Measurements from ENCODE around the gene ABCA7. TPM values are rescaled to one million over a fixed set of nuclear protein-coding genes. Genes with fewer than 3 reads are reported as not detected.

The ABCA7 gene
- total and polyA plus RNA-seq, 2 of the 13 experiments (the other 11 are each of a cell fraction or from before 2014, with no cell fraction given): 4.4 to 32.4 TPM

DNA sequence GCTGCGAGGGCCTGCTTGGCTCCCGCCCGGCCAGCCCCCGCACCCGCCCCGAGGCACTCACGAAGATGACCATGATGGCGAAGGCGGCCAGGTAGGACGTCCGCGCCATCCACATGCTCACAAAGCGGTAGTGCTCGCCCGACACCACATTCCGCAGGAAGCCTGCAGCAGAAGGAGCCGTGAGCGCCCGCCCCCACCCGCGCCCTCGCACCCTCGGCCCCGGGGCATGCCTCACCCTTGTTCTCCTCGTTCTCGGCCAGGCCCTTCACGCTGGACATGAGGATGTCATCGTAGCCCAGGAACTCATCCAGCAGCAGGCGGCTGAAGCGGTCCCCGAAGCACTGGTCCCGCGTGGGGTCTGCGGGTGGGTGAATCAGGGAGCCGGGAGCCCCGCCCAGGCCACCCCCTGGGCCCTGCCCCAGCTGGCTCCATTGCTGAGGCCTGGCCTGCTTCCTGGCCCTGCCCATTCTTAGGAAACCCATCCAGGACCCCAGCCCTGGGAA, 28.0 kb upstream of the ABCA7 start:
- intact Hi-C loops (cut with micrococcal nuclease; ENCODE audit: unreplicated experiment) (no loop called here), in situ Hi-C loops (cut with HindIII; ENCODE audit: extremely low pct_ligation_motif_present, low pct_unique_long_range_greater_than_20kb) (no loop called here)
- DNase-seq (ENCODE audit: low spot score) (no peak), ATAC-seq (no peak), FAIRE-seq (no peak)
- no peak overlapping the region for H2AFZ ChIP-seq (ENCODE audit: low read length)
- 97% methylated on average over 22 of the region's 36 CpGs for WGBS (ENCODE audit: low lambda C conversion rate)
- no peak overlapping the region for H3K9ac ChIP-seq (ENCODE audit: insufficient read depth, low read depth, low read length)
- H3K4me2 ChIP-seq (ENCODE audit: low read depth, low read length): no peak overlapping the region
- H3K4me1 ChIP-seq (ENCODE audit: insufficient read depth, low read length): peaks cover 8% of the 10 kb centered on the region
- TF ChIP-seq ZNF225 (CRISPR knock-in tag; IDR thresholded peaks at IDR 0.05): no peak
- peak; percentile 52; the same call in 1 of the 2 replicates for TF ChIP-seq RBFOX2 (IDR thresholded peaks at IDR 0.05; ENCODE audit: low read depth, low read length)
- TF ChIP-seq, protein P1, sequence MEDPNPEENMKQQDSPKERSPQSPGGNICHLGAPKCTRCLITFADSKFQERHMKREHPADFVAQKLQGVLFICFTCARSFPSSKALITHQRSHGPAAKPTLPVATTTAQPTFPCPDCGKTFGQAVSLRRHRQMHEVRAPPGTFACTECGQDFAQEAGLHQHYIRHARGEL (CRISPR knock-in tag; IDR thresholded peaks at IDR 0.05): no peak
- no peak for TF ChIP-seq ZBTB42 (CRISPR knock-in tag; IDR thresholded peaks at IDR 0.05)
- TF ChIP-seq TBX2 (CRISPR knock-in tag; IDR thresholded peaks at IDR 0.05; ENCODE audit: borderline replicate concordance): no peak
- no peak for TF ChIP-seq SSRP1 (CRISPR knock-in tag; IDR thresholded peaks at IDR 0.05)
- peak; percentile 54 for TF ChIP-seq AGO2 (optimal IDR thresholded peaks at IDR 0.05; ENCODE audit: low read depth, low read length)
- H3K36me3 ChIP-seq (replicated peaks in 1 of 2; ENCODE audit: control insufficient read depth in 1 of 2, insufficient read depth in 2 of 2, low read length in 2 of 2): peaks cover 15 to 18% of the 10 kb centered on the region in 2 experiments; a peak in 3 of 5 replicates
- BruUV-seq (replicated peaks): no TSS peak
- H4K20me1 ChIP-seq (ENCODE audit: insufficient read depth, low read length): peaks cover 8% of the 10 kb centered on the region; the same call in 1 of the 2 replicates
- ChIA-PET POLR2A (no interaction called here), CTCF (ENCODE audit: low intra/inter-chr PET ratio, low total read pairs) (no interaction called here)
- H3K79me2 ChIP-seq (ENCODE audit: insufficient read depth, low read length): peaks cover 19% of the 10 kb centered on the region
- no peaks in the 10 kb centered on the region for H3K9me3 ChIP-seq (ENCODE audit: low read length)
- H3K4me3 ChIP-seq (replicated peaks in 1 of 3; ENCODE audit: insufficient read depth in 1 of 3, low read depth in 2 of 3, low read length in 3 of 3): no peak overlapping the region
- no peak overlapping the region for H3K27ac ChIP-seq (ENCODE audit: extremely low read length, insufficient read depth, low read length)
- H3K27me3 ChIP-seq (ENCODE audit: control insufficient read depth in 1 of 2, insufficient read depth in 2 of 2, low read length in 2 of 2): no peaks in the 10 kb centered on the region

DNA sequence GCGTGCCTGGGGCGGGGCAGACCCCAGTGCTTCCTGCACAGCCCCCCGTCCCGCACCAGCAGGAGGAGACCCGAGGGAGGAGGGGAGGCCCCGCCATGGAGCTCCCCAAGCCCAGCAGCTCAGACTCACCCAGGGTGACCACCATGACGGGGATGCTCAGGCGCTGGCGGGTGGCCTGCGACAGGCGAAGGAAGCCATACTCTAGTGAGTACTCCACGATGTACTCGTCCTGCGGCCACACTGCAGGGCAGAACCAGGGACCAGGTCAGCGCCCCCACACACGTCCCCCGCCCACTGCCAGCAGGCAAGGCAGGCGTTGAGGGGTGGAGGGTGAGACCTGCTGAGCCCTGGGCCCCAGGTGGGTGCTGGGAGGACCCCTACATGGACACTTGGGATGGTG, 27.6 kb upstream of the ABCA7 start:
- H3K36me3 ChIP-seq (replicated peaks in 1 of 2; ENCODE audit: control insufficient read depth in 1 of 2, insufficient read depth in 2 of 2, low read length in 2 of 2): peaks cover 15 to 18% of the 10 kb centered on the region in 2 experiments; a peak in 3 of 5 replicates
- H3K9me3 ChIP-seq (ENCODE audit: low read length): no peaks in the 10 kb centered on the region
- peaks cover 13% of the 10 kb centered on the region; the same call in 1 of the 2 replicates for H4K20me1 ChIP-seq (ENCODE audit: insufficient read depth, low read length)
- intact Hi-C loops (cut with micrococcal nuclease; ENCODE audit: unreplicated experiment): no loop called here
- 99% methylated on average over 10 of the region's 18 CpGs for WGBS (ENCODE audit: low lambda C conversion rate)
- no peak overlapping the region for H3K4me3 ChIP-seq (replicated peaks in 1 of 3; ENCODE audit: insufficient read depth in 1 of 3, low read depth in 2 of 3, low read length in 3 of 3)
- ATAC-seq (no peak), DNase-seq (ENCODE audit: low spot score) (no peak), FAIRE-seq (no peak)
- BruUV-seq (replicated peaks): no TSS peak
- POLR2A ChIA-PET: no interaction called here
- H3K4me2 ChIP-seq (ENCODE audit: low read depth, low read length): no peak overlapping the region
- H3K4me1 ChIP-seq (ENCODE audit: insufficient read depth, low read length): peaks cover 12% of the 10 kb centered on the region
- no peaks in the 10 kb centered on the region for H3K27me3 ChIP-seq (ENCODE audit: control insufficient read depth in 1 of 2, insufficient read depth in 2 of 2, low read length in 2 of 2)
- H2AFZ ChIP-seq (ENCODE audit: low read length): no peak overlapping the region
- CTCF ChIA-PET (ENCODE audit: low intra/inter-chr PET ratio, low total read pairs): no interaction called here
- in situ Hi-C loops (cut with HindIII; ENCODE audit: extremely low pct_ligation_motif_present, low pct_unique_long_range_greater_than_20kb): no loop called here
- TF ChIP-seq AKAP8 (CRISPR knock-in tag; IDR thresholded peaks at IDR 0.05): 0 out of 2 replicates have a peak, but pooled peaks have one; percentile 38
- TF ChIP-seq ZNF550 (CRISPR knock-in tag; IDR thresholded peaks at IDR 0.05; ENCODE audit: borderline replicate concordance): no peak
- TF ChIP-seq, protein P2, sequence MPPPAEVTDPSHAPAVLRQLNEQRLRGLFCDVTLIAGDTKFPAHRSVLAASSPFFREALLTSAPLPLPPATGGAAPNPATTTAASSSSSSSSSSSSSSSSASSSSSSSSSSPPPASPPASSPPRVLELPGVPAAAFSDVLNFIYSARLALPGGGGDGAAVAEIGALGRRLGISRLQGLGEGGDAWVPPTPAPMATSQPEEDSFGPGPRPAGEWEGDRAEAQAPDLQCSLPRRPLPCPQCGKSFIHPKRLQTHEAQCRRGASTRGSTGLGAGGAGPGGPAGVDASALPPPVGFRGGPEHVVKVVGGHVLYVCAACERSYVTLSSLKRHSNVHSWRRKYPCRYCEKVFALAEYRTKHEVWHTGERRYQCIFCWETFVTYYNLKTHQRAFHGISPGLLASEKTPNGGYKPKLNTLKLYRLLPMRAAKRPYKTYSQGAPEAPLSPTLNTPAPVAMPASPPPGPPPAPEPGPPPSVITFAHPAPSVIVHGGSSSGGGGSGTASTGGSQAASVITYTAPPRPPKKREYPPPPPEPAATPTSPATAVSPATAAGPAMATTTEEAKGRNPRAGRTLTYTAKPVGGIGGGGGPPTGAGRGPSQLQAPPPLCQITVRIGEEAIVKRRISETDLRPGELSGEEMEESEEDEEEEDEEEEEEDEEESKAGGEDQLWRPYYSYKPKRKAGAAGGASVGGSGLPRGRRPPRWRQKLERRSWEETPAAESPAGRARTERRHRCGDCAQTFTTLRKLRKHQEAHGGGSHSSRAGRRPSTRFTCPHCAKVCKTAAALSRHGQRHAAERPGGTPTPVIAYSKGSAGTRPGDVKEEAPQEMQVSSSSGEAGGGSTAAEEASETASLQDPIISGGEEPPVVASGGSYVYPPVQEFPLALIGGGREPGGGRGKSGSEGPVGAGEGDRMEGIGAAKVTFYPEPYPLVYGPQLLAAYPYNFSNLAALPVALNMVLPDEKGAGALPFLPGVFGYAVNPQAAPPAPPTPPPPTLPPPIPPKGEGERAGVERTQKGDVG (CRISPR knock-in tag; IDR thresholded peaks at IDR 0.05; ENCODE audit: borderline replicate concordance): no peak
- TF ChIP-seq EHMT2 (IDR thresholded peaks at IDR 0.05; ENCODE audit: borderline replicate concordance, low read depth, low read length): no peak
- TF ChIP-seq AGO2 (optimal IDR thresholded peaks at IDR 0.05; ENCODE audit: low read depth, low read length): peak; percentile 13
- no peak for TF ChIP-seq MEIS2 (CRISPR knock-in tag; IDR thresholded peaks at IDR 0.05)
- TF ChIP-seq MYNN (CRISPR knock-in tag; IDR thresholded peaks at IDR 0.05; ENCODE audit: low read depth): no peak
- no peak for TF ChIP-seq ZFP37 (CRISPR knock-in tag; IDR thresholded peaks at IDR 0.05; ENCODE audit: borderline replicate concordance)
- TF ChIP-seq POLR2AphosphoS5 (IDR thresholded peaks at IDR 0.05; ENCODE audit: low read depth, low read length): no peak
- peak; percentile 39 for TF ChIP-seq RBFOX2 (IDR thresholded peaks at IDR 0.05; ENCODE audit: low read depth, low read length)
- no peak overlapping the region for H3K27ac ChIP-seq (ENCODE audit: extremely low read length, insufficient read depth, low read length)
- H3K9ac ChIP-seq (ENCODE audit: insufficient read depth, low read depth, low read length): no peak overlapping the region
- H3K79me2 ChIP-seq (ENCODE audit: insufficient read depth, low read length): peaks cover 24% of the 10 kb centered on the region

All from HepG2 (cell line).